HFFc6 (cell line): ENCODE results near the gene PTX3. TPM values are rescaled to one million over a fixed set of nuclear protein-coding genes. Genes with fewer than 3 reads are reported as not detected.

ENCODE experiments used
- DNase-seq: peaks from one replicate; pipeline ENCODE4 v3.0.0-alpha.2; 2018
- H3K27ac Mint-ChIP-seq: 2 replicates; pipeline ENCODE4 v1.8.0; 2020; ENCODE audit warnings: mild to moderate bottlenecking, mixed read lengths
- H3K27me3 Mint-ChIP-seq: 2 replicates; pipeline ENCODE4 v1.8.0; 2021; ENCODE audit warnings: mild to moderate bottlenecking, moderate library complexity, mixed read lengths; ENCODE audit not compliant: insufficient read depth
- H3K36me3 Mint-ChIP-seq: 2 replicates; pipeline ENCODE4 v1.8.0; 2021; ENCODE audit warnings: low read depth, mixed read lengths
- H3K4me1 Mint-ChIP-seq: 2 replicates; pipeline ENCODE4 v1.8.0; 2020; ENCODE audit warnings: low read depth, mixed read lengths
- H3K4me3 Mint-ChIP-seq: 2 replicates; pipeline ENCODE4 v1.8.0; 2020; ENCODE audit warnings: mild to moderate bottlenecking, moderate library complexity, mixed read lengths
- H3K9me3 Mint-ChIP-seq: 2 replicates; pipeline ENCODE4 v1.8.0; 2020; ENCODE audit warnings: mild to moderate bottlenecking, mixed read lengths
- CTCF ChIP-seq: fragments of 200-600 bp; sonication (generic); IDR thresholded peaks from 2 replicates; pipeline ENCODE4 v1.5.0; 2021; ENCODE audit warnings: antibody characterized with exemption, mild to moderate bottlenecking
- total RNA-seq, 6 experiments: library from RNA; stranded (reverse); fragmentation: NEBNext Ultra II Directional; extraction: Animal tissue kit (Norgen Biotek cat#: 25700); gene quantifications; 2 replicates in 1 of 6; 3 replicates in 5 of 6; pipeline ENCODE4 v1.2.3, GENCODE V29; 2021

The PTX3 gene
- total RNA-seq, 6 experiments from 2014 or later = 21.0 to 45.4 (median 44.5) TPM

- Mint-ChIP-seq H3K9me3 (no peaks in the 10 kb centered on the region), H3K36me3 (peaks cover 30% of the 10 kb centered on the region; the same call in 1 of the 2 replicates), H3K4me1 (peaks cover 54% of the 10 kb centered on the region), H3K4me3 (peak overlapping the region; percentile 88), H3K27ac (peak overlapping the region; percentile 53), H3K27me3 (peaks cover 4% of the 10 kb centered on the region)
- TF ChIP-seq CTCF = no peak
- no peak for DNase-seq
Observed at GRCh38 chr3:157438194-157438730, 1.6 kb downstream of the PTX3 start.

GRCh38 chr3:157441102-157441624 lies 4.5 kb downstream of the PTX3 start:
- Mint-ChIP-seq H3K27ac (no peak overlapping the region), H3K4me3 (no peak overlapping the region), H3K36me3 (peaks cover 30% of the 10 kb centered on the region; the same call in 1 of the 2 replicates), H3K4me1 (peaks cover 80% of the 10 kb centered on the region), H3K27me3 (peaks cover 4% of the 10 kb centered on the region), H3K9me3 (no peaks in the 10 kb centered on the region)
- no peak for TF ChIP-seq CTCF
- DNase-seq = no peak

- peak overlapping the region; percentile 51 for H3K27ac Mint-ChIP-seq
- H3K9me3 Mint-ChIP-seq = no peaks in the 10 kb centered on the region
Observed at GRCh38 chr3:157442729-157443128, 6.1 kb downstream of the PTX3 start.

GRCh38 chr3:157443905-157444796 lies 7.5 kb downstream of the PTX3 start:
- Mint-ChIP-seq H3K27me3 (no peaks in the 10 kb centered on the region), H3K4me1 (peaks cover 68% of the 10 kb centered on the region), H3K36me3 (peaks cover 20% of the 10 kb centered on the region; the same call in 1 of the 2 replicates), H3K9me3 (no peaks in the 10 kb centered on the region), H3K4me3 (no peak overlapping the region), H3K27ac (peak overlapping the region; percentile 3; the same call in 1 of the 2 replicates)
- no peak for TF ChIP-seq CTCF
- no peak for DNase-seq

More at GRCh38 chr3:157442729-157443128, 6.1 kb downstream of the PTX3 start:
- H3K27me3 Mint-ChIP-seq = peaks cover 4% of the 10 kb centered on the region
- peaks cover 30% of the 10 kb centered on the region; the same call in 1 of the 2 replicates for H3K36me3 Mint-ChIP-seq
- H3K4me1 Mint-ChIP-seq = peaks cover 80% of the 10 kb centered on the region
- no peak for TF ChIP-seq CTCF
- no peak for DNase-seq
- no peak overlapping the region for H3K4me3 Mint-ChIP-seq

GRCh38 chr3:157444797-157445184 lies 8.1 kb downstream of the PTX3 start:
- TF ChIP-seq CTCF = no peak
- Mint-ChIP-seq H3K27ac (peak overlapping the region; percentile 49), H3K27me3 (no peaks in the 10 kb centered on the region), H3K36me3 (peaks cover 16% of the 10 kb centered on the region; the same call in 1 of the 2 replicates), H3K4me3 (no peak overlapping the region; the same call in 1 of the 2 replicates), H3K4me1 (peaks cover 61% of the 10 kb centered on the region), H3K9me3 (no peaks in the 10 kb centered on the region)
- DNase-seq = no peak
